Suprapubic skin (tissue), 4 donors: ENCODE measurements around the gene SCP2.

Source experiments
- CTCF ChIP-seq, 2 donors: fragments of 200-600 bp in 1 of 2; fragments of 450-650 bp in 1 of 2; sonication (generic) in 1 of 2; IDR thresholded peaks; one replicate each; pipeline ENCODE4 v1.5.1; 2016 to 2019; ENCODE audit warnings: antibody characterized with exemption in 2 of 2, mild to moderate bottlenecking in 1 of 2, moderate library complexity in 1 of 2
- EP300 ChIP-seq: sonication (generic); formaldehyde crosslinking; IDR thresholded peaks from one replicate; pipeline ENCODE4 v1.6.1; 2017; ENCODE audit warnings: antibody characterized with exemption
- POLR2A ChIP-seq, 2 donors: fragments of 450-650 bp; IDR thresholded peaks; one replicate each; pipeline ENCODE4 v1.6.1; 2017; ENCODE audit warnings: antibody characterized with exemption in 2 of 2, mild to moderate bottlenecking in 2 of 2, moderate library complexity in 2 of 2
- POLR2AphosphoS5 ChIP-seq, 3 donors: sonication (generic); formaldehyde crosslinking; IDR thresholded peaks; one replicate each; pipeline ENCODE4 v1.6.1; 2017; ENCODE audit warnings: antibody characterized with exemption in 3 of 3

DNA sequence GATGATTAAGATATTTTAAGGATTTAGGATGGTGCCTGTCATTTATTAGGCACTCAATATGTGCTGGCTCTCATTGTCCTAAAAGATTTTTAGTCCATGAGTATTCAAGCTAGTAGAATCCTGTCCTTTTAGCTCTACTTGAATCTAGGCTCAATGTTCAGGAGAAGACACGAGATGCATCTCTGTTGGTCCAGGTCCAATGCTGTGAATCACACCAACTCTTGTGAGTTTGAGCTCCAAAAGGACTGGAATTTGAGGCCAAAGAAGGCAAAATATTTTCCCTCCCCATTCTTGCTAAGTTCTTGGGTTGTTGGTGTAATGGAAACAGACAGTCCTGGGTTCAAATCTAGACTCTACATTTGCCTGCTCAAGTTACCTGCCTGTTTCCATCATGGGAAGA lies 133.5 kb downstream of the SCP2 start:
- TF ChIP-seq POLR2A (IDR thresholded peaks at IDR 0.05) (no peak), POLR2AphosphoS5 (IDR thresholded peaks at IDR 0.05) (no peak), CTCF (IDR thresholded peaks at IDR 0.05) (no peak), EP300 (no peak)
